ACC112 (cell line): Measurements from ENCODE around the gene ATP11A.

ENCODE experiments used
- H2AFZ ChIP-seq: fragments of 200-600 bp; sonication (generic); one replicate; pipeline ENCODE4 v1.6.0; 2017; ENCODE audit warnings: antibody characterized with exemption, low read length; ENCODE audit not compliant: unreplicated experiment
- H3K27ac ChIP-seq: fragments of 200-600 bp; sonication (generic); 2 replicates; pipeline ENCODE4 v1.5.1; 2014; ENCODE audit warnings: low read depth, mild to moderate bottlenecking, antibody characterized with exemption, low read length, moderate library complexity
- H3K27me3 ChIP-seq: fragments of 200-600 bp; sonication (generic); 2 replicates; pipeline ENCODE4 v1.6.1; 2014; ENCODE audit warnings: mild to moderate bottlenecking, antibody characterized with exemption, low read length, moderate library complexity, mixed read lengths; ENCODE audit not compliant: insufficient read depth
- H3K36me3 ChIP-seq: fragments of 200-600 bp; sonication (generic); 2 replicates; pipeline ENCODE4 v1.6.1; 2016; ENCODE audit warnings: mild to moderate bottlenecking, antibody characterized with exemption, low read length, moderate library complexity, mixed read lengths; ENCODE audit not compliant: insufficient read depth
- H3K4me1 ChIP-seq: fragments of 200-600 bp; sonication (generic); one replicate; pipeline ENCODE4 v1.6.1; 2016; ENCODE audit warnings: low read length, mixed read lengths; ENCODE audit not compliant: insufficient read depth, unreplicated experiment, control insufficient read depth
- H3K4me3 ChIP-seq: fragments of 200-600 bp; sonication (generic); 2 replicates; pipeline ENCODE4 v1.5.1; 2014; ENCODE audit warnings: mild to moderate bottlenecking, low read depth, low read length
- H3K79me2 ChIP-seq: fragments of 200-600 bp; sonication (generic); one replicate; pipeline ENCODE4 v1.6.0; 2016; ENCODE audit warnings: low read length; ENCODE audit not compliant: control insufficient read depth, unreplicated experiment, insufficient read depth

The ATP11A gene

GRCh38 chr13:112693831-112694497, 4.1 kb downstream of the ATP11A start:
- Histone ChIP-seq H2AFZ (no peak overlapping the region), H3K4me1 (peaks cover 11% of the 10 kb centered on the region), H3K27ac (no peak overlapping the region), H3K4me3 (no peak overlapping the region), H3K79me2 (peaks cover 26% of the 10 kb centered on the region), H3K27me3 (no peaks in the 10 kb centered on the region), H3K36me3 (no peaks in the 10 kb centered on the region)

- Histone ChIP-seq H3K79me2 (peaks cover 33% of the 10 kb centered on the region), H3K4me1 (peaks cover 11% of the 10 kb centered on the region)
These were observed 5.3 kb downstream of the ATP11A start for GRCh38 chr13:112695121-112695520.

GRCh38 chr13:112696001-112696868, 6.4 kb downstream of the ATP11A start:
- H3K27ac ChIP-seq: no peak overlapping the region

More at GRCh38 chr13:112695121-112695520, 5.3 kb downstream of the ATP11A start:
- Histone ChIP-seq H3K36me3 (no peaks in the 10 kb centered on the region), H3K27me3 (no peaks in the 10 kb centered on the region), H3K27ac (no peak overlapping the region), H2AFZ (no peak overlapping the region), H3K4me3 (no peak overlapping the region)

GRCh38 chr13:112696869-112697465, 7.1 kb downstream of the ATP11A start:
- Histone ChIP-seq H3K4me1 (peaks cover 6% of the 10 kb centered on the region), H3K4me3 (no peak overlapping the region), H3K36me3 (no peaks in the 10 kb centered on the region), H3K27ac (no peak overlapping the region), H2AFZ (no peak overlapping the region), H3K79me2 (peaks cover 27% of the 10 kb centered on the region), H3K27me3 (no peaks in the 10 kb centered on the region)

More at GRCh38 chr13:112696001-112696868, 6.4 kb downstream of the ATP11A start:
- Histone ChIP-seq H2AFZ (no peak overlapping the region), H3K4me1 (peaks cover 11% of the 10 kb centered on the region), H3K27me3 (no peaks in the 10 kb centered on the region), H3K36me3 (no peaks in the 10 kb centered on the region), H3K4me3 (no peak overlapping the region), H3K79me2 (peaks cover 33% of the 10 kb centered on the region)

- Histone ChIP-seq H3K36me3 (no peaks in the 10 kb centered on the region), H3K27me3 (no peaks in the 10 kb centered on the region), H2AFZ (no peak overlapping the region), H3K4me3 (no peak overlapping the region), H3K27ac (no peak overlapping the region), H3K4me1 (peaks cover 4% of the 10 kb centered on the region), H3K79me2 (peaks cover 19% of the 10 kb centered on the region)
These were observed 8.2 kb downstream of the ATP11A start for GRCh38 chr13:112697756-112698655.

GRCh38 chr13:112699322-112699918, 9.6 kb downstream of the ATP11A start:
- Histone ChIP-seq H3K36me3 (no peaks in the 10 kb centered on the region), H3K4me3 (no peak overlapping the region), H3K79me2 (peaks cover 17% of the 10 kb centered on the region), H3K4me1 (no peaks in the 10 kb centered on the region), H3K27ac (no peak overlapping the region), H2AFZ (no peak overlapping the region), H3K27me3 (no peaks in the 10 kb centered on the region)

GRCh38 chr13:112700291-112701060, 10.6 kb downstream of the ATP11A start:
- Histone ChIP-seq H3K79me2 (peaks cover 17% of the 10 kb centered on the region), H3K27me3 (no peaks in the 10 kb centered on the region), H3K27ac (no peak overlapping the region), H3K4me1 (no peaks in the 10 kb centered on the region), H3K36me3 (no peaks in the 10 kb centered on the region), H3K4me3 (no peak overlapping the region), H2AFZ (no peak overlapping the region)

- H2AFZ ChIP-seq: no peak overlapping the region
- H3K36me3 ChIP-seq: no peaks in the 10 kb centered on the region
- H3K4me3 ChIP-seq: no peak overlapping the region
- H3K27me3 ChIP-seq: no peaks in the 10 kb centered on the region
- no peak overlapping the region for H3K27ac ChIP-seq
- peaks cover 17% of the 10 kb centered on the region for H3K79me2 ChIP-seq
- H3K4me1 ChIP-seq: no peaks in the 10 kb centered on the region
These were observed 12.6 kb downstream of the ATP11A start for GRCh38 chr13:112702341-112702985.

GRCh38 chr13:112702986-112703379, 13.1 kb downstream of the ATP11A start:
- H3K4me3 ChIP-seq: no peak overlapping the region
- H3K79me2 ChIP-seq: peaks cover 14% of the 10 kb centered on the region
- H2AFZ ChIP-seq: no peak overlapping the region
- no peaks in the 10 kb centered on the region for H3K36me3 ChIP-seq
- no peaks in the 10 kb centered on the region for H3K4me1 ChIP-seq
- H3K27ac ChIP-seq: no peak overlapping the region
- H3K27me3 ChIP-seq: no peaks in the 10 kb centered on the region
